HEK293 (cell line): ENCODE data around the gene TFRC.

ENCODE experiments used
- CTCF ChIA-PET: fragments of 350-600 bp; formaldehyde crosslinking; extraction: SDS; loops from one replicate; lab custom pipeline; 2021; ENCODE audit warnings: antibody characterized with exemption; lab: Yijun Ruan, JAX
- POLR2A ChIA-PET: fragments of 300-600 bp; formaldehyde crosslinking; extraction: SDS; loops from one replicate; lab custom pipeline; 2020; ENCODE audit warnings: antibody characterized with exemption, inconsistent platforms; lab: Yijun Ruan, JAX
- H3K27ac ChIP-seq: fragments of 200-500 bp; sonication (Bioruptor generic); 2 replicates; pipeline ENCODE4 v1.5.1; 2014; ENCODE audit warnings: low read depth, low read length, control low read depth, inconsistent platforms; ENCODE audit errors: extremely low read depth
- H3K36me3 ChIP-seq, 2 experiments: fragments of 200-500 bp in 1 of 2; sonication (Bioruptor generic) in 1 of 2; 1 replicate in 1 of 2; 2 replicates in 1 of 2; pipeline ENCODE4 v1.5.1; 2014 to 2017; ENCODE audit warnings: inconsistent platforms in 2 of 2, low read length in 2 of 2; ENCODE audit not compliant: control insufficient read depth in 2 of 2, insufficient read depth in 1 of 2
- H3K4me1 ChIP-seq: fragments of 200-500 bp; sonication (Bioruptor generic); 2 replicates; pipeline ENCODE4 v1.5.1; 2014; ENCODE audit warnings: mild to moderate bottlenecking, low read length, inconsistent platforms; ENCODE audit not compliant: control insufficient read depth, insufficient read depth
- H3K4me3 ChIP-seq: 2 replicates; pipeline ENCODE4 v1.5.1; 2011; ENCODE audit warnings: low read depth, mild to moderate bottlenecking, control low read depth, low read length, moderate library complexity
- H3K9me3 ChIP-seq: fragments of 200-500 bp; sonication (Bioruptor generic); 2 replicates; pipeline ENCODE4 v1.5.1; 2014; ENCODE audit warnings: low read depth, low read length, inconsistent platforms; ENCODE audit not compliant: control insufficient read depth, insufficient read depth
- AEBP2 ChIP-seq: fragments of 450-650 bp; formaldehyde crosslinking; IDR thresholded peaks from 2 replicates; pipeline ENCODE4 v1.5.1; 2016; ENCODE audit warnings: missing biosample characterization, missing genetic modification characterization, borderline replicate concordance
- ELK4 ChIP-seq: IDR thresholded peaks from 2 replicates; pipeline ENCODE4 v1.6.1; 2011; ENCODE audit warnings: mild to moderate bottlenecking, low read depth, low read length, borderline replicate concordance
- FEZF1 ChIP-seq: fragments of 450-650 bp; formaldehyde crosslinking; IDR thresholded peaks from 2 replicates; pipeline ENCODE4 v1.5.1; 2016; ENCODE audit warnings: missing biosample characterization, missing genetic modification characterization
- GFI1B ChIP-seq: fragments of 450-650 bp; formaldehyde crosslinking; IDR thresholded peaks from 2 replicates; pipeline ENCODE4 v1.5.1; 2016; ENCODE audit warnings: missing biosample characterization, missing genetic modification characterization
- HOXA7 ChIP-seq: sonication (generic); formaldehyde crosslinking; IDR thresholded peaks from 2 replicates; pipeline ENCODE4 v1.8.1; 2022; ENCODE audit warnings: missing genetic modification reagents, borderline replicate concordance
- HOXD13 ChIP-seq: sonication (generic); formaldehyde crosslinking; IDR thresholded peaks from 2 replicates; pipeline ENCODE4 v1.8.0; 2022; ENCODE audit warnings: missing genetic modification reagents, borderline replicate concordance
- REPIN1 ChIP-seq: fragments of 450-650 bp; formaldehyde crosslinking; IDR thresholded peaks from 2 replicates; pipeline ENCODE4 v1.5.1; 2017; ENCODE audit warnings: missing biosample characterization, missing genetic modification characterization, low read depth
- ZBTB11 ChIP-seq: fragments of 450-650 bp; formaldehyde crosslinking; conservative IDR thresholded peaks from 2 replicates; pipeline ENCODE4 v1.5.1; 2016; ENCODE audit warnings: low read depth, missing biosample characterization, missing genetic modification characterization
- ZBTB44 ChIP-seq: fragments of 450-650 bp; IDR thresholded peaks from 2 replicates; pipeline ENCODE4 v1.5.1; 2018; ENCODE audit warnings: missing biosample characterization, mild to moderate bottlenecking, missing genetic modification characterization
- ZNF2 ChIP-seq: fragments of 450-650 bp; formaldehyde crosslinking; IDR thresholded peaks from 2 replicates; pipeline ENCODE4 v1.5.1; 2016; ENCODE audit warnings: missing biosample characterization, missing genetic modification characterization
- ZNF23 ChIP-seq: fragments of 450-650 bp; formaldehyde crosslinking; IDR thresholded peaks from 2 replicates; pipeline ENCODE4 v1.5.1; 2016; ENCODE audit warnings: missing biosample characterization, missing genetic modification characterization, borderline replicate concordance
- ZNF280C ChIP-seq: fragments of 450-650 bp; formaldehyde crosslinking; IDR thresholded peaks from 2 replicates; pipeline ENCODE4 v1.5.1; 2016; ENCODE audit warnings: missing biosample characterization, missing genetic modification characterization
- ZNF292 ChIP-seq: fragments of 450-650 bp; formaldehyde crosslinking; IDR thresholded peaks from 2 replicates; pipeline ENCODE4 v1.5.1; 2016; ENCODE audit warnings: low read depth, missing biosample characterization, missing genetic modification characterization, borderline replicate concordance
- ZNF335 ChIP-seq: fragments of 450-650 bp; formaldehyde crosslinking; conservative IDR thresholded peaks from 2 replicates; pipeline ENCODE4 v1.5.1; 2016; ENCODE audit warnings: missing biosample characterization, missing genetic modification characterization
- ZNF354C ChIP-seq: fragments of 450-650 bp; formaldehyde crosslinking; IDR thresholded peaks from 2 replicates; pipeline ENCODE4 v1.5.1; 2016; ENCODE audit warnings: missing biosample characterization, missing genetic modification characterization, low read depth, borderline replicate concordance
- ZNF48 ChIP-seq: fragments of 450-650 bp; formaldehyde crosslinking; IDR thresholded peaks from 2 replicates; pipeline ENCODE4 v1.5.1; 2016; ENCODE audit warnings: missing biosample characterization, missing genetic modification characterization
- ZNF510 ChIP-seq: fragments of 450-650 bp; formaldehyde crosslinking; IDR thresholded peaks from 2 replicates; pipeline ENCODE4 v1.5.1; 2018; ENCODE audit warnings: mild to moderate bottlenecking, missing genetic modification characterization, missing biosample characterization; ENCODE audit not compliant: insufficient replicate concordance
- ZNF529 ChIP-seq: fragments of 450-650 bp; formaldehyde crosslinking; IDR thresholded peaks from 2 replicates; pipeline ENCODE4 v1.5.1; 2017; ENCODE audit warnings: missing genetic modification characterization, missing biosample characterization; ENCODE audit not compliant: insufficient replicate concordance
- ZNF544 ChIP-seq: fragments of 450-650 bp; formaldehyde crosslinking; IDR thresholded peaks from 2 replicates; pipeline ENCODE4 v1.5.0; 2017; ENCODE audit warnings: missing biosample characterization, missing genetic modification characterization
- ZNF624 ChIP-seq: fragments of 450-650 bp; formaldehyde crosslinking; IDR thresholded peaks from 2 replicates; pipeline ENCODE4 v1.5.1; 2017; ENCODE audit warnings: missing biosample characterization, missing genetic modification characterization
- ZNF629 ChIP-seq: fragments of 450-650 bp; formaldehyde crosslinking; IDR thresholded peaks from 2 replicates; pipeline ENCODE4 v1.5.1; 2017; ENCODE audit warnings: missing biosample characterization, missing genetic modification characterization
- ZNF707 ChIP-seq: fragments of 450-650 bp; formaldehyde crosslinking; IDR thresholded peaks from 2 replicates; pipeline ENCODE4 v1.5.1; 2016; ENCODE audit warnings: missing biosample characterization, missing genetic modification characterization
- ZNF791 ChIP-seq: fragments of 450-650 bp; formaldehyde crosslinking; IDR thresholded peaks from 2 replicates; pipeline ENCODE4 v1.5.1; 2016; ENCODE audit warnings: missing biosample characterization, missing genetic modification characterization
- ZSCAN5A ChIP-seq: fragments of 450-650 bp; formaldehyde crosslinking; IDR thresholded peaks from 2 replicates; pipeline ENCODE4 v1.5.1; 2016; ENCODE audit warnings: missing biosample characterization, missing genetic modification characterization

TFRC gene

GRCh38 chr3:196079682-196080081 lies 2.2 kb downstream of the TFRC start:
- Histone ChIP-seq H3K4me1 (no peaks in the 10 kb centered on the region), H3K36me3 (peaks cover 5 to 18% of the 10 kb centered on the region in 2 experiments), H3K27ac (no peak overlapping the region), H3K9me3 (no peaks in the 10 kb centered on the region), H3K4me3 (no peak overlapping the region)
- TF ChIP-seq ZNF629 (no peak), ZNF544 (tag by site-specific recombination) (no peak), ZNF23 (tag by site-specific recombination) (no peak), AEBP2 (tag by site-specific recombination) (no peak), REPIN1 (no peak), ZNF335 (no peak), ZNF2 (tag by site-specific recombination) (no peak), GFI1B (tag by site-specific recombination) (no peak), HOXA7 (CRISPR knock-in tag) (no peak), ZNF707 (tag by site-specific recombination) (no peak), ELK4 (no peak), ZNF48 (tag by site-specific recombination) (no peak)
- ChIA-PET POLR2A (interaction anchor here (0.6 kb wide), 1 partner anchor 46 kb away, joined by 3 read pairs; no protein-coding TSS in a partner anchor), CTCF (interaction anchor here (0.6 kb wide), 2 partner anchors 23 to 491 kb away, joined by 3 read pairs; no protein-coding TSS in a partner anchor)

- no peaks in the 10 kb centered on the region for H3K9me3 ChIP-seq
- H3K4me1 ChIP-seq: no peaks in the 10 kb centered on the region
- ChIA-PET CTCF (interaction anchor here (0.5 to 1.8 kb wide), 7 partner anchors 14 to 448 kb away, joined by 3 to 8 read pairs (median 4); no protein-coding TSS in a partner anchor), POLR2A (no interaction called here)
- H3K27ac ChIP-seq: no peak overlapping the region
- H3K4me3 ChIP-seq: no peak overlapping the region
- peaks cover 19 to 62% of the 10 kb centered on the region in 2 experiments for H3K36me3 ChIP-seq
- TF ChIP-seq ZNF280C: no peak
- TF ChIP-seq ZBTB11 (tag by site-specific recombination): no peak
- no peak for TF ChIP-seq ZSCAN5A (tag by site-specific recombination)
- no peak for TF ChIP-seq ZNF791 (tag by site-specific recombination)
- TF ChIP-seq ZNF354C: no peak
- TF ChIP-seq FEZF1 (tag by site-specific recombination): no peak
- no peak for TF ChIP-seq ZNF510 (tag by site-specific recombination)
- no peak for TF ChIP-seq ZBTB44
- no peak for TF ChIP-seq ZNF624
- no peak for TF ChIP-seq ZNF529
- no peak for TF ChIP-seq HOXD13
- TF ChIP-seq ZNF292: no peak
- no peak for TF ChIP-seq GFI1B (tag by site-specific recombination)
These were observed 6.9 kb downstream of the TFRC start for GRCh38 chr3:196075013-196075412.
